Left ventricle myocardium superior (tissue), 1 donor: ENCODE measurements around the gene ATXN1. TPM values are rescaled to one million over a fixed set of nuclear protein-coding genes. Genes with fewer than 3 reads are reported as not detected.
"Not testable (repeated sequence)": the region's sequence is repeated elsewhere in the genome, so short reads cannot be mapped to it uniquely, and the experiment has no call there.

Experiments used
- ATAC-seq: fragments of 200-7000 bp; cut with Tn5 transposase; one replicate; pipeline ENCODE4 v1.9.1; 2020; ENCODE audit warnings: mild to moderate bottlenecking, moderate library complexity
- DNase-seq: peaks from one replicate; pipeline ENCODE4 v3.0.0-alpha.2; 2020
- intact Hi-C: fragments of 100-400 bp; cut with micrococcal nuclease; formaldehyde crosslinking; loops from one replicate; pipeline ENCODE4 v1.11.0; 2022
- total RNA-seq: library from RNA; stranded (reverse); fragmentation: NEBNext Ultra II Directional; extraction: Animal tissue kit (Norgen Biotek cat#: 25700); gene quantifications from one replicate; pipeline ENCODE4 v1.2.1, GENCODE V29; 2021
- donor health status: DM: no; HTN: yes; CAD: no; lungs with severe emphysema.

The ATXN1 gene
- total RNA-seq, 1 donor from 2014 or later: 45.2 TPM

DNA sequence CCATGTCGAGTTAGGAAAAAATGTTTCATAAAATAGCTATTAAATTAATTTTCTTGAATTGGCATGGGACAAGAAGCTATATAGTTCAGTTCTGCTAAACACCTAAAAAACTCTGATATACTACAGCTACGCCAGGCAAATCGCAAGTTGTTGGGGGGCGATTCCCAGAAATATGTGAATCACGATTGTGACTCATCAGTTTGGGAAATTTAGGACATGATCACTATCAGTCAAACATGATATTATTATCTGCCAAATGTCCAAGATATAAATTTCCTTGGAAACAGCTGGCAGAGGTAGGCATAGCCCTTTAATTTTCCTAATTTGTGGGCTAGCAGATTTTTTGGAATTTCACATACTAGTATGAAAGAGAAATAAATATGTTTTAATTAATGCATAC is 123.6 kb downstream of the ATXN1 start:
- intact Hi-C loops: no loop called here
- ATAC-seq (no peak), DNase-seq (no peak)

DNA sequence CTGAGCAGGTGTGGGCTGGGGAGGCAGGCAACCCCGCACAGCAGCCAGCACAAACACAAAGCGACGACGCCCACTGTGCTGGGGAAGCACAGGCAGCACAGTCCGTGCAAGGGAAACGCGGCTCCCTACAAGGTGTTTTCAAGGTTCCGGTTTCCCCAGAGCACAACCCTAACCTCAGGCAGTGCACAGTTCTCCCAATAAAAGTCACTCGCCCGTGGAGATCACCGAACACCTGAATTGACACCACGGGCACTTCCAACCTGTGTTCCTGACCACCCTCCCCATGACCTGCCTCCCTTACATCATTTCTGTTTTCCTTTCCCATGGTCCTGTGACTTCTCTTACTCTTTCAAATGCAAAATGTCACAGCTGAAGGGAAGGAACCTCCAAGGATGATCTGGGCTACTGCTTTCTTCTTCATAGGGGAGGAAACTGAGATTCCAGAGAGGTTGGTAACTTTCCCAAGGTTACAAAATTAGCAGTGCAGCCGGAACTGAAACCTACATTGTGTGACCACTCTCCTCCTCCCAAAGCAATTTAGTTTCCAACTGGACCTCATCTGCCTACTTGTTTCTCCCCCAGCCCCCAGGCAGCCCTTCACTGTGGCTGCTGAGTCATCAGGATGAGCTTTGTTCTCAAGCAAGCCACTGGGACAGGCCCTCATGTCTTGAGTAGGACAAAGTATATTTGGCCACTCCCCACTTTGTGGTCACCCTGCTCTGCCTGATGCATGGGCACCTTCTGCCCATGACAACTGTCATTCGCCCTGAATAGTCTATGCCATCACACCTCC is 125.3 kb downstream of the ATXN1 start:
- ATAC-seq: no peak
- DNase-seq: no peak
- intact Hi-C loops: no loop called here

DNA sequence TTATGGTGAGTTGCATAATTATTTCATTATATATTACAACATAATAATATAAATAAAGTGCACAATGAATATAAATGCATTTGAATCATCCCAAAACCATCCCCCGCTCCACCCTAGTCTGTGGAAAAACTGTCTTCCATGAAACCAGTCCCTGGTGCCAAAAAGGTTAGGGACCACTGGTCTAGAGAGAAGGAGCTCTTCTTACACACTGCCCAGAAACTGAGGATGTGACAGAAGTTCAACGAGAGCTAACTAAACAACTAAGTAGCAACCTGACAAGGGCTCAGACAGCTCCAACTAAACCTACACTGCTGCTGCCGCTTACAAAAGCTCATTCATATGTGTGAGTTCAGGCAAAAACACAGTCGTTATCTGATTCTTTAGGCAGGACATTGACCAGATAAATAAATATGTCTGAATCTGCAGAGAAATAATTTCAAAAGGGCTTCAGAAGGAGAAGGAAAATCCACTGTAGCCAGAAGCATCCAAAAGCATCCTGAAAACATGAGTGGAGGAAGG is 125.9 kb downstream of the ATXN1 start:
- intact Hi-C loops: no loop called here
- DNase-seq: no peak
- ATAC-seq: no peak

DNA sequence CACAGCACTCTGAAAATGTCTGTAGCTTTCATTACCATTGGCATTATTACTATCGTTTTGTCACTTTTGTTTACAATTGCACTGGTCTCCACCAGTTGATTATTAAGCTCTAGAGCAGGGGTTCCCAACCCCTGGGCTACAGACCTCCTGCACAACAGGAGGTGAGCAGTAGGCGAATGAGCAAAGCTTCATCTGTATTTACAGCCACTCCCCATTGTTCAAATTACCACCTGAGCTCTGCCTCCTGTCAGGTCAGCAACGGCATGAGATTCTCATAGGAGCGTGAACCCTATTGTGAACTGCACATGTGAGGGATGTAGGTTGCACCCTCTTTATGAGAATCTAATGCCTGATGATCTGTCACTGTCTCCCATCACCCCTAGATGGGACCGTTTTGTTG is 126.4 kb downstream of the ATXN1 start:
- intact Hi-C loops: no loop called here
- ATAC-seq: no peak
- DNase-seq: no peak

DNA sequence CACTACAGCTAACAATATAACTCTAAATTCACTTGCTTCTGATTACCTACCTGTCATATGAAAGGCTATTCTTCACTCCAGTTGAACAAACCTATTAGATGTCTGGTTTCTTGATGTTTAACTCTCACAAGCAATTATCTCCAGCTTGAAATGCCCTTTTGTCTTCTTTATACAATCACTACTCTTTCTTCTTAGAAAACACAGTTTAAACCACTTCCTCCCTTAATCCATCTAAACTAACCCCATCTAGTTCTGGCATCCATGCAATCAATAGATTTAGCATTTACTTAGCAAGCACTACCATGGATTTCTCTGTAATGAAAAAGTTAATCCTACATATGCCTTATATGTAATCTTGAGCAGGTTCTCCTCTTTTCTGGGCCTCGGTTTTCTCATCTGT is 127.3 kb downstream of the ATXN1 start:
- ATAC-seq: no peak
- intact Hi-C loops: no loop called here
- DNase-seq: no peak

DNA sequence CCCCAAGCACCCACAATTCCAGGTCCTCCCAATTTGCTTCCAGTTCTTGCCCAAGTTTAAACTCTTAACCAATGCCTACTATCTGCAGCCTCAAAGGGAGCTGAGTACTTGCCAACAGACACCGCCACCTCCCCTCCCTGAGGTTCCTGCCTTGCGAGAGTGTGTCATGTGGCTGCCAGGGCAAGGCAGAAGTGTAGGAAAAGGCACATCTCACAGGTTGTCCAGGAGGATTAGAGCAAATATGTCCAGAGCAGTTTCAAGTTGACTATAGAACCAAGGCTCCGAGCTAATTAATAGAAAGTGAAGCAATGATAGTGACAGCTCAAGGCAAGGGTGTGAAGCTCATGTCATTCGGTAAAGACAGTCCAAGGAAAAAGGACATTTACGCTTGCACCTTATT is 127.8 kb downstream of the ATXN1 start:
- intact Hi-C loops: no loop called here
- DNase-seq (peak; percentile 34), ATAC-seq (peak; percentile 87)

DNA sequence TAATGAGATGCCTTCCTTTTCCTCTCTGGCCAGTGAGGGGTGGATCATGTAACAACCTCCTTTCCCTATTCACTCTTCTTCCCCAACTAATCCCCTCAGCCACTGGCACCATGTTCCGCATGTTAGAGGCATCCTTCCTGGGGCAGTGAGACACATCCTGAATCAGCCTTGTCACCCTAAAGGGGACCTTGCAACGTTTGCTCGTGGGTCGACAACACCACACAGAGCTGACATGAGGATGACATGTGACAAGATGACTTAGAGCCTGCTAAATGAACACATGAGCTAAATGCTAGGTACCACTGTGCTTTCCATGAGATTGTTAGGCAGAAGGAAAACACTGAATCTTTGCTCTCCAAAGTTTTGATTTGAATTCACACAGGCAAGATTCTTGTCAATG is 129.2 kb downstream of the ATXN1 start:
- intact Hi-C loops: no loop called here
- DNase-seq (no peak), ATAC-seq (no peak)

DNA sequence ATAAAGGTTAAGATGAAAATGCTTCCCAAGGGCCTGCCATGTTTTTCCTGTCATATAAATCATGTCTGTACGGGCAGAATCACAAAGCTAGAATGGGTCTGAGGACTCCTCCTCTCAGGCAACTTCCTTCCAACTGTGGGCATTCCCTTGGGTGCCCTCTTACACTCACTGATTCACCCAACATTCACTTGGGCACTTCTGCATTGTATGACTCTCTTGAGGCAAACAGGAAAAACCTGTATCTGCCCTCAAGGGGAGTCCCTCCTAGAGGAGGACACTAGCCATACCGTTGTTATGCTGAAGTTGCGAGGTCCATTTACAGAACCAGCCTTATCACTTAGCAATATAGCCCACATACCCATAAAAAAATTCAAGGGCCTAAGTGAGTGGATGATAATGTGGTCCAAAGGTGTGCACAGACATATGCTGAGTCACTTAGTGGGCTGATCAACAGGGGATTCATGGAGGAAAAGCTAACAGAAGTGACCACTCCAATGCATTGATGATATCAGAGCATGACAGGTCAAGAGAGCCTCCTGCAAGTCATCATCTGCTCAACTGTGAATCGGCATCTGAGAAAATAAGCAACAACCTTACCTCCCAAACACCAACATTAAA is 131.1 kb downstream of the ATXN1 start:
- ATAC-seq: no peak
- DNase-seq: no peak
- intact Hi-C loops: no loop called here

DNA sequence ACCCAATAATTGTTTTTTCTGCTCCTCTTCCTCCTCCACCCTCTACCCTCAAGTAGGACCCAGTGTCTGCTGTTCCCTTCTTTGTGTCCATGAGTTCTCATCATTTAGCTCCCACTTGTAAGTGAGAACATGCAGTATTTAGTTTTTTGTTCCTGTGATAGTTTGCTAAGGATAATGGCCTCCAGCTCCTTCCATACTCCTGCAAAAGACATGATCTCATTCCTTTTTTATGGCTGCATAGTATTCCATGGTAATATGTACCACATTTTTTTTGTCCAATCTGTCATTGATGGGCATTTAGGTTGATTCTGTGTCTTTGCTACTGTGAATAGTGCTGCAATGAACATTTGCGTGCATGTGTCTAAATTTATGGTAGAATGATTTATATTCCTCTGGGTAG is 132.7 kb downstream of the ATXN1 start:
- intact Hi-C loops, DNase-seq, ATAC-seq: not testable (repeated sequence)

DNA sequence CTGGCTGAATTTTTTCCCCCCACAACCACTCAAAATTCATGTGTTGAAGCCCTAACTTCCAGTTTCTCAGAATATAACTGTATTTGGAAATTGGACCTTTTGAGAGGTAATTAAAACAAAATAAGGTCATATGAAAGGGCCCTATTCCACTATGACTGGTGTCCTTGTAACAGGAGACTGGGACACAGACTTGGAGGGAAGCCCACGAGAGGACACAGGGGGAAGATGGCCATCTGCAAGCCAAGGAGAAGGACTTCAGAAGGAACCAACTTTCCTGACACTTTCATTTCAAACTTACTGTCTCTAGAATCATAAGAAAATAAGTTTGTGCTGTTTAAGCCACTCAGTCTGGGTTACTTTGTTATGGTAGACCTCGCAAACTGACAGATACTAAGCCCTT is 134.6 kb downstream of the ATXN1 start:
- DNase-seq: no peak
- ATAC-seq: no peak
- intact Hi-C loops: no loop called here

DNA sequence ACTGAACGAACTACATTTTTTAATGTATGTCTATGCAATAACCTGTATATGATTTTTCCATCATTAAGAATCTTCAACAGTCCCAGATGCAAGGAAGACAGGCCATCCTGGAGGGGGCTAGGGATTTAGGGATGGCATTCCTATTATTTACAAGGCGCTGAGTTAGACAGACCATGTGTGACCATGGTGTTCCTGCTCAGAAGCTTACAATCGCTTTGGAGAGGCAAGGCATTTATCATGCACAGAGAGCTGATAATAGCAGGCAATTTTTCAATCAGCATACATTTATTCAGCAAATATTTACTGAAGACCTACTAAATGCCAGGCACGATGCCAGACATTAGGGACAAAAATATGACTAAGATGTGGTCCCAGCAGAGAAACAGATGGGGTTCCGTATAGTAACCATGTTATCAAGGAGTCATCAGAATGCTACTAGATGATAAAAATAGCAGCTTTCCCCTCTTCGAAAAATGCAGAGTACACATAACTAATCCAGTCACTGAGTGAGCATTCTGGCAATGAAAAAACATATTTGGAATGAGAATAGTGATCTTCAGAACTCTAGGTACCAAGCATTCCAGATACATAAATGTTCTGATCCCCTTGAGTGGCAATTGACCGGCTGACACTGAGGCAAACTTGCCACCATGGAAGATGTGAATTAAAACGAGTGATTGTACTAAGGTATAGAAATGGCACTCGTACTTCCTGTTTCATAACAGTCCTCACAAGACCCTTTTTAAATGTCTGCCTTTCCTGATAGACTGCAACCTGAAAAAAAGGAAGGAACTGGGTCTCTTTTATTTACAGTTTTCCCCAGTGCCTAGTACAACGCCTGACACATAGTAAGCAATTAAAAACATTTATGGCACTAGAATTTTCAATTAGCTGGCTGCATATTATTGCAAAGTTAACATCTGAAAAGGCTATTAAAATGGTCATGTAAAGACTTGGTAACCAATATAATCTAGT is 135.7 kb downstream of the ATXN1 start:
- intact Hi-C loops: no loop called here
- ATAC-seq: no peak

DNA sequence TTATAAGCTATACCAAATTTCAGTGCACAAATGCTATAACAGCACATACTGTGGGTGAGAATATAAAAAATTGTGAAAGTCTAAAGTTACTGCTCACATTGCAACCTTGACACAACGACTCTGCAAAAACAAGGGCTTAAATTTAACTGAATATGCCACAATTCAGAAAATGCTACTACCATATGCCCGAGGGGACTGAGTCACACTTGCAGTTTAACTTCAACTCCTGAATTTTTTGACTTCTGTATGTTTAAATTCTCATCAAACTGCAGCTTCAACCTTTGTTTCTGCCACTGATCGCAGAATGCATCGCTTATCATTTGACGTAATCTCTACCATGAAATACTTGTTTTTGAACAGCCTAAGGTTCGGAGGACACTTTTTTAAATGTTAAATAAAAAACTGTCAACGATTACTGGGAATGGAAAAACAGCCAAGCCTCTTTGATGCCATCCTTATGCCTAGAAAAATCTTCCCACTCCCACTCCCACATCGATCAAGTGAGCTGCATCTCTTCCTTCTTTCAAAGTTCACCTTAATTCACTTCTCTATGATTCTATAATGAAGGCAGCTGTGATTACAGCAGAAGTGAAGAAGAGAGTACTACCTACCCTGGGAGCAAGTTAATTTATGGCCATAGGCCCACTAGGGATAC is 136.5 kb downstream of the ATXN1 start:
- intact Hi-C loops: no loop called here
- DNase-seq (no peak), ATAC-seq (no peak)

More for the DNA sequence above, 135.7 kb downstream of the ATXN1 start:
- DNase-seq: no peak

DNA sequence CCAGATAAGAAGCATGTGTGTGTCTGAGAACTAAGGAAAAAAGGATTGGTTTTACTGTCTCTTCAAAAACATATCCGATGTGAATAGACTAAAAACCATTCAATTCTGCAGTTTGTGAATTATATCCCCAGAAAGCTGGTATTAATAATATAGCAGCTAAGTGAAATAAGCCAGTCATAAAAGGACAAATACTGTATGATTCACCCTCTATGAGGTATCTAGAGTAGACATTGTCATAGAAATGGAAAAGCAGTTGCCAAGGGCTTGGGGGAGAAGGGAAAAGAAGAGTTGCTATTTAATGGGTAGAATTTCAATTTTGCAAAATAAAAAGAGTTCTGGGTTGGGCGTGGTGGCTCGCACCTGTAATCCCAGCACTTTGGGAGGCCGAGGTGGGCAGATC is 137.5 kb downstream of the ATXN1 start:
- no peak for DNase-seq
- no peak for ATAC-seq
- intact Hi-C loops: no loop called here

DNA sequence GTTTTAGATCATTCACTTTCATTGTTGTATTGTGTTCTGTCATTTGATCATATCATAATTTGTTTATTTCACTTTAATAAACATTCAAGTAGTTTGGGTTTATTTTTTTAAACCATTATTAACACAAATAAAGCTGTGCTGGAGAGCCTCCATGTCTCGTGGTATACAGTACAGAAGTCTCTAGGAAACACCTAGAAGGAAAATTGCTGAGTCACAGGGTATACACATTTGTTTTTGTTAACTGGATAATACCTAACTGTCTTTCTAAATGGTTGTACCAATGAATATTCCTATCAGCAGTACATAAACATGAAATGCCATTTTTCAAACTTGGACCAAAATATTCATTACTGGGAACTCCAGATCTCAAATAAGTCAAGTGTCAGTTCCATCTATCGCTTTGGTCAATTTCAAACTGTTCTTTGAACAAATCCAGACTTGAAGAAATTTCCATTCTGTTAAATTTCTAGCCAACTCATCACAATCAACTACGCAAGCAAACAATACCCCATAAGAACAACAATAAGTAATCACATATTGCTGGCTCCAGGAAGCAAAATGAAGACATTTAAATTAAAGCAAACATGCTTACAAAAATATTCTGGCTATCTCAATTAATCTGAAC is 138.1 kb downstream of the ATXN1 start:
- DNase-seq (no peak), ATAC-seq (no peak)
- intact Hi-C loops: no loop called here

DNA sequence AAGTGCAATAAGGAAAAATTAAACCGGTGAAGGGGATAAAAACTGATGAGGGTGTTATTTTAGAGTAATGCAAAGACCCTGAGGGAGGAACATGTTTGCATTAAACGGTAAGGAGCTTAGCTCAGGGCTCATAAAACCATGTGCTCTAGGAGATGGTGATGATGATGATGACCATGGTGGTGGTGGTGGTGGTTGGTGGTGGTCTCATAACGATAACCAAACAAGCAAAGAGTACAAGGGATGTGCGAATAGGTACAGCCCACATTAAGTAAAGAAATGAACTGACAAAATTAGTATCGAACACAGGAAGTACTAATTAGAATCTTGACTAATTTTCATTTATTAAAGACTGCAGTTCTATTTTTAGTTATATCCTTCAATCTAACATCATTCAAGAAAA is 139.1 kb downstream of the ATXN1 start:
- no peak for DNase-seq
- intact Hi-C loops: no loop called here
- no peak for ATAC-seq

DNA sequence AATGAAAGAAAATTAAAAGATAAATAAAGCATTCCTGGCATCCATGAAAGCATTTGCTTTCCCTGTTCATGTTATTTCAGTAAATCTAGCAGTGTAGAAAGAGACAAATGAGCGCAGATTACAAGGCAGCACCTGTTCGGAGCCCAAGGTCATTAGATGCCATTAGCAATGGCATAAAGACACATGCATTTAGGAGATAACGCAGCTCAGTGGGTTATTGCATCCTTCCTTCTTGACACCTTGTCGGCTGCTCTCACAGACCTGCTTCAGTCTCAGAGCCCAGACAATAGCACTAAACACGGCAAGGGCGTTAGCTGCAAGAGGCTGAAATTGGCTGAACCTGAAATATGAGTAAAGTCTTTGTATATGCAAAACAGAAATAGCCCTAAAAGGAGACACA is 140.3 kb downstream of the ATXN1 start:
- DNase-seq (no peak), ATAC-seq (no peak)
- intact Hi-C loops: no loop called here

DNA sequence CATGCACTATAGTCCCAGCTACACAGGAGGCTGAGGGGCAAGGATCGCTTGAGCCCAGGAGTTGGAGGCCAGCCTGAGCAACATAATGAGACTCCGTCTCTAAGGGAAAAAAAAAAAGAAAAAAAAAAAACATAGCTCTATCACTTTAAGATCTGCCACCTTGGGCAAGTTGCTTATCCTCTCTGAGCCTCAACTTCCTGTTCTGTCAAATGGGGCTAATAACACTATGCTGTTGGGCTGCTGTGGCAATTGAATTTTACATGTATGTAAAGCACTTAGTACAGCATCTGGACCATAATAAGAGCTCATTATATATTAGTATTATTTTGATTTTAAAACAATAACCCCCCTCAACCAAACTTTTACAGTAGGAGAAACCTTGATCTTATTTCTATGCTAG is 141.5 kb downstream of the ATXN1 start:
- intact Hi-C loops: no loop called here
- ATAC-seq (no peak), DNase-seq (no peak)

DNA sequence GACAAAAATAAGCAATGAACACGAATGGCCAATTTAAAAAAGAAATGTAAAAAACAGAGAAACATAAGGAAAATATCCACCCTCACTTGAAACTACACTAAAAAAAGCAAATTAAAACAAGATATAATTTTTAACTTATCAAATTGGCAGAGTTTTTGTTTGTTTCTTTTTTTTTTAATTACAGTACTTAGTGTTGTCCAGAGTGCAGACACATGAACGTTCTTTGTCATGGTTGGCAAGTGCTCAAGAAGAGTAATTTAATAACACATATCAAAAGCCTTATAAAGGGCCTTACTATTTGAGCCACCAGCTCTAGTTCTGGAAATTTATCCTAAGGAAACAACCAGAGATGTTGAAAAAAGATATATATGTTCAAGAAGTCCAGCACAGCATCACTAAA is 142.3 kb downstream of the ATXN1 start:
- DNase-seq: no peak
- intact Hi-C loops: no loop called here
- ATAC-seq: peak; percentile 31

DNA sequence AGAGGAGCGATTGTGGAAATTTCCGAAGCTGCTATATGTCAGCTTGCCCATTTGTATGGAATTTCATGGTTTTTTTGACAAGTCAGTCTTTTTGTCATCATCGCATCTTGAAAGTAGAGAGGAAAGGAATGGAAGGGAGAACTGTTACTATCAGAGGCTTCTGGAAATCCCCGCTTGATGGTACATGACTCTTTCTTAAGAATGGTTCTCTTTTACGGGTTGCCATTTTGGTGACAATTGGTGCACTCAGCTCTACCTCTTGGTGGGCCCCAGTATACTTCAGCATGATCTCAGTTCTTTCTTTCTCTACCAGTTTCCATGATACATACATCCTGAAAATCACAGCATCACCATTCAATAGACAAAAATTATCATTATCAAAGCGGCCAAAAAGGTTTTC is 146.0 kb downstream of the ATXN1 start:
- intact Hi-C loops, DNase-seq, ATAC-seq: not testable (repeated sequence)
